HepG2 (cell line): ENCODE measurements around the gene BLCAP. TPM values are rescaled to one million over a fixed set of nuclear protein-coding genes. Genes with fewer than 3 reads are reported as not detected.
A peak's percentile ranks its signal among the peaks of the same experiment; 100 is the strongest.

Experiments used
- ETV5 ChIP-seq: IDR thresholded peaks from 2 replicates; pipeline ENCODE4 v1.6.1; 2018; ENCODE audit warnings: missing biosample characterization, missing genetic modification reagents, inconsistent platforms, borderline replicate concordance
- HNF4G ChIP-seq, 2 experiments: sonication (generic) in 1 of 2; formaldehyde crosslinking in 1 of 2; IDR thresholded peaks; 2 replicates each; pipeline versions ENCODE4 v1.4.0 to v1.6.1; 2011 to 2020; ENCODE audit warnings: borderline replicate concordance in 2 of 2, low read depth in 2 of 2, mild to moderate bottlenecking in 2 of 2, low read length in 1 of 2, missing genetic modification reagents in 1 of 2, moderate library complexity in 1 of 2
- KLF16 ChIP-seq, 2 experiments: sonication (generic) in 1 of 2; formaldehyde crosslinking in 1 of 2; IDR thresholded peaks; 2 replicates each; pipeline versions ENCODE4 v1.6.1 to v1.8.0; 2016 to 2023; ENCODE audit warnings: missing genetic modification reagents in 2 of 2, missing compliant biosample characterization in 1 of 2
- LCORL ChIP-seq, 2 experiments: fragments of 450-650 bp in 1 of 2; sonication (generic) in 1 of 2; formaldehyde crosslinking in 1 of 2; IDR thresholded peaks; 2 replicates each; pipeline versions ENCODE4 v1.5.0 to v1.6.1; 2017 to 2020; ENCODE audit warnings: antibody characterized with exemption in 1 of 2, missing genetic modification reagents in 1 of 2
- MED1 ChIP-seq: sonication (generic); formaldehyde crosslinking; IDR thresholded peaks from 2 replicates; pipeline ENCODE4 v1.4.0; 2020; ENCODE audit warnings: missing genetic modification reagents
- RFXAP ChIP-seq: sonication (generic); formaldehyde crosslinking; IDR thresholded peaks from 2 replicates; pipeline ENCODE4 v1.4.0; 2020; ENCODE audit warnings: missing genetic modification reagents, borderline replicate concordance
- ZNF329 ChIP-seq: sonication (generic); formaldehyde crosslinking; IDR thresholded peaks from 2 replicates; pipeline ENCODE4 v1.9.0; 2021; ENCODE audit warnings: low read depth, mild to moderate bottlenecking, missing genetic modification reagents
- ZNF335 ChIP-seq: sonication (generic); formaldehyde crosslinking; IDR thresholded peaks from 2 replicates; pipeline ENCODE4 v1.4.0; 2020; ENCODE audit warnings: missing genetic modification reagents
- ZNF362 ChIP-seq: sonication (generic); formaldehyde crosslinking; IDR thresholded peaks from 2 replicates; pipeline ENCODE4 v1.4.0; 2020; ENCODE audit warnings: missing genetic modification reagents, mild to moderate bottlenecking, borderline replicate concordance
- ZNF607 ChIP-seq: sonication (generic); formaldehyde crosslinking; IDR thresholded peaks from 2 replicates; pipeline ENCODE4 v1.5.1; 2020; ENCODE audit warnings: missing genetic modification reagents, mild to moderate bottlenecking, borderline replicate concordance
- ZNF691 ChIP-seq: sonication (generic); formaldehyde crosslinking; IDR thresholded peaks from 2 replicates; pipeline ENCODE4 v1.4.0; 2020; ENCODE audit warnings: missing genetic modification reagents, low read depth, mild to moderate bottlenecking, borderline replicate concordance
- ZNF740 ChIP-seq: sonication (generic); formaldehyde crosslinking; IDR thresholded peaks from 2 replicates; pipeline ENCODE4 v1.4.0; 2020; ENCODE audit warnings: missing genetic modification reagents
- ZNF781 ChIP-seq: sonication (generic); formaldehyde crosslinking; IDR thresholded peaks from 2 replicates; pipeline ENCODE4 v1.5.1; 2020; ENCODE audit warnings: borderline replicate concordance, mild to moderate bottlenecking, missing genetic modification reagents; ENCODE audit errors: not compliant biosample characterization
- polyA plus RNA-seq, 8 experiments: library from polyadenylated mRNA; depleted of rRNA in 3 of 8; stranded (reverse) in 7 of 8; unstranded in 1 of 8; fragments of >200 nt; fragmentation: Illumina TruSeq in 4 of 8; extraction: Trizol in 4 of 8; gene quantifications; 2 replicates each; pipeline versions ENCODE4 v1.2.1 to v1.2.3, GENCODE V29; 2011 to 2016; ENCODE audit warnings: low read depth in 4 of 8, missing spikeins in 1 of 8, mixed read lengths in 1 of 8; ENCODE audit not compliant: insufficient read depth in 1 of 8
- total RNA-seq, 5 experiments: library from RNA; depleted of rRNA; stranded (reverse); fragments of >200 nt; fragmentation: Illumina TruSeq; extraction: Trizol; gene quantifications; 2 replicates each; pipeline ENCODE4 v1.2.3, GENCODE V29; 2016; ENCODE audit warnings: low read depth in 1 of 5
- TF ChIP-seq, protein P1 (sequence below): sonication (generic); formaldehyde crosslinking; conservative IDR thresholded peaks from 2 replicates; pipeline ENCODE4 v1.4.0; 2020; ENCODE audit warnings: mild to moderate bottlenecking, missing genetic modification reagents, moderate library complexity
- TF ChIP-seq, protein P2 (sequence below): sonication (generic); formaldehyde crosslinking; IDR thresholded peaks from 2 replicates; pipeline ENCODE4 v1.4.0; 2020; ENCODE audit warnings: missing genetic modification reagents
- TF ChIP-seq, protein P3 (sequence below): sonication (generic); formaldehyde crosslinking; IDR thresholded peaks from 2 replicates; pipeline ENCODE4 v1.8.0; 2022; ENCODE audit warnings: missing genetic modification reagents, mild to moderate bottlenecking, borderline replicate concordance

BLCAP gene
- total and polyA plus RNA-seq, 2 of the 13 experiments (the other 11 are each of a cell fraction or from before 2014, with no cell fraction given) = 52.4 to 86.8 TPM

DNA sequence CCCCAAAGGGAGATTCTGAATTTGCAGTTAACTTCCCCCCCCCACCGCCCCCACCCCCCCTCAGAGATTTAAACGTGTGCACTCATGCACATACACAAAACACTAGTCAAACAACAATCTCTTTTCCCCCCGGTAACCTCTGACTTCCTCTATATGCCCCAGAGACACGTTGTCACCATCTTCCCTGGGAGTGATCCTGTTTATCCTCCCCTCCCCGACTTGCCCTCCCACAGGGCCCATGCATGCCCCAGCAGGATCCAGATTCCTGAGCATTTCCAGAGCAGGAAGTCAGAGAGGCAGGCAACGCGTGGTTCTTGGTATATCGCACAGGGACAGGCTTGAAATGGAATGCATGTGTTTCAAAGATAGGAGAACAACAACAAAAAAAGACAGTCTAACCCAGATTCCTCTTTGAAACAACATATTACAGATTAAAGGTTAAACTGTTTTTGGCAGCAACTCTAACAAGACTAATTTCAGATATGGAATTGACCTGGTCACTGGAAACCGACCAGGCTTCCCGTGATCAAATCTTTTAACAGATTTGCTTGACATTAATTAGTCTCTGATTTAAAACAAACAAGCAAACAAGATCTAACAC, 1.3 kb downstream of the BLCAP start (continued):
- TF ChIP-seq LCORL (IDR thresholded peaks at IDR 0.05) (no peak), LCORL (CRISPR knock-in tag; IDR thresholded peaks at IDR 0.05) (peak; percentile 31; the same call in 1 of the 2 replicates), MED1 (CRISPR knock-in tag) (peak; percentile 79), HNF4G (IDR thresholded peaks at IDR 0.05; ENCODE audit: borderline replicate concordance, low read depth, low read length) (no peak), HNF4G (CRISPR knock-in tag; IDR thresholded peaks at IDR 0.05; ENCODE audit: borderline replicate concordance, low read depth) (0 out of 2 replicates have a peak, but pooled peaks have one; percentile 40), ZNF691 (CRISPR knock-in tag) (peak; percentile 87; the same call in 1 of the 2 replicates), ETV5 (CRISPR knock-in tag) (peak; percentile 69; the same call in 1 of the 2 replicates), RFXAP (no peak), ZNF607 (peak; percentile 39; the same call in 1 of the 2 replicates), ZNF781 (CRISPR knock-in tag) (peak; percentile 44), ZNF362 (CRISPR knock-in tag) (no peak), ZNF335 (CRISPR knock-in tag) (peak; percentile 98), ZNF329 (CRISPR knock-in tag) (no peak), ZNF740 (CRISPR knock-in tag) (peak; percentile 40; the same call in 1 of the 2 replicates), KLF16 (CRISPR knock-in tag; IDR thresholded peaks at IDR 0.05) (0 out of 4 replicates have a peak, but pooled peaks of 1 of the 2 experiments have one; percentile 28)
- TF ChIP-seq, protein P1, sequence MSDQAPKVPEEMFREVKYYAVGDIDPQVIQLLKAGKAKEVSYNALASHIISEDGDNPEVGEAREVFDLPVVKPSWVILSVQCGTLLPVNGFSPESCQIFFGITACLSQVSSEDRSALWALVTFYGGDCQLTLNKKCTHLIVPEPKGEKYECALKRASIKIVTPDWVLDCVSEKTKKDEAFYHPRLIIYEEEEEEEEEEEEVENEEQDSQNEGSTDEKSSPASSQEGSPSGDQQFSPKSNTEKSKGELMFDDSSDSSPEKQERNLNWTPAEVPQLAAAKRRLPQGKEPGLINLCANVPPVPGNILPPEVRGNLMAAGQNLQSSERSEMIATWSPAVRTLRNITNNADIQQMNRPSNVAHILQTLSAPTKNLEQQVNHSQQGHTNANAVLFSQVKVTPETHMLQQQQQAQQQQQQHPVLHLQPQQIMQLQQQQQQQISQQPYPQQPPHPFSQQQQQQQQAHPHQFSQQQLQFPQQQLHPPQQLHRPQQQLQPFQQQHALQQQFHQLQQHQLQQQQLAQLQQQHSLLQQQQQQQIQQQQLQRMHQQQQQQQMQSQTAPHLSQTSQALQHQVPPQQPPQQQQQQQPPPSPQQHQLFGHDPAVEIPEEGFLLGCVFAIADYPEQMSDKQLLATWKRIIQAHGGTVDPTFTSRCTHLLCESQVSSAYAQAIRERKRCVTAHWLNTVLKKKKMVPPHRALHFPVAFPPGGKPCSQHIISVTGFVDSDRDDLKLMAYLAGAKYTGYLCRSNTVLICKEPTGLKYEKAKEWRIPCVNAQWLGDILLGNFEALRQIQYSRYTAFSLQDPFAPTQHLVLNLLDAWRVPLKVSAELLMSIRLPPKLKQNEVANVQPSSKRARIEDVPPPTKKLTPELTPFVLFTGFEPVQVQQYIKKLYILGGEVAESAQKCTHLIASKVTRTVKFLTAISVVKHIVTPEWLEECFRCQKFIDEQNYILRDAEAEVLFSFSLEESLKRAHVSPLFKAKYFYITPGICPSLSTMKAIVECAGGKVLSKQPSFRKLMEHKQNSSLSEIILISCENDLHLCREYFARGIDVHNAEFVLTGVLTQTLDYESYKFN = 0 out of 2 replicates have a peak, but pooled peaks have one; percentile 24
- TF ChIP-seq, protein P2, sequence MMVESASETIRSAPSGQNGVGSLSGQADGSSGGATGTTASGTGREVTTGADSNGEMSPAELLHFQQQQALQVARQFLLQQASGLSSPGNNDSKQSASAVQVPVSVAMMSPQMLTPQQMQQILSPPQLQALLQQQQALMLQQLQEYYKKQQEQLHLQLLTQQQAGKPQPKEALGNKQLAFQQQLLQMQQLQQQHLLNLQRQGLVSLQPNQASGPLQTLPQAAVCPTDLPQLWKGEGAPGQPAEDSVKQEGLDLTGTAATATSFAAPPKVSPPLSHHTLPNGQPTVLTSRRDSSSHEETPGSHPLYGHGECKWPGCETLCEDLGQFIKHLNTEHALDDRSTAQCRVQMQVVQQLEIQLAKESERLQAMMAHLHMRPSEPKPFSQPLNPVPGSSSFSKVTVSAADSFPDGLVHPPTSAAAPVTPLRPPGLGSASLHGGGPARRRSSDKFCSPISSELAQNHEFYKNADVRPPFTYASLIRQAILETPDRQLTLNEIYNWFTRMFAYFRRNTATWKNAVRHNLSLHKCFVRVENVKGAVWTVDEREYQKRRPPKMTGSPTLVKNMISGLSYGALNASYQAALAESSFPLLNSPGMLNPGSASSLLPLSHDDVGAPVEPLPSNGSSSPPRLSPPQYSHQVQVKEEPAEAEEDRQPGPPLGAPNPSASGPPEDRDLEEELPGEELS = peak; percentile 66
- TF ChIP-seq, protein P3, sequence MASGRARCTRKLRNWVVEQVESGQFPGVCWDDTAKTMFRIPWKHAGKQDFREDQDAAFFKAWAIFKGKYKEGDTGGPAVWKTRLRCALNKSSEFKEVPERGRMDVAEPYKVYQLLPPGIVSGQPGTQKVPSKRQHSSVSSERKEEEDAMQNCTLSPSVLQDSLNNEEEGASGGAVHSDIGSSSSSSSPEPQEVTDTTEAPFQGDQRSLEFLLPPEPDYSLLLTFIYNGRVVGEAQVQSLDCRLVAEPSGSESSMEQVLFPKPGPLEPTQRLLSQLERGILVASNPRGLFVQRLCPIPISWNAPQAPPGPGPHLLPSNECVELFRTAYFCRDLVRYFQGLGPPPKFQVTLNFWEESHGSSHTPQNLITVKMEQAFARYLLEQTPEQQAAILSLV (CRISPR knock-in tag) = peak; percentile 46; the same call in 1 of the 2 replicates
